Bone marrow (tissue), 2 donors: ENCODE data around the gene TM7SF2.

Experiments used
- DNase-seq, 2 donors: peaks; one replicate each; lab custom pipeline; 2025; lab: John Stamatoyannopoulos, UW

TM7SF2 gene

GRCh38 chr11:65111744-65112545 is at the start of gene TM7SF2:
TSS of gene TM7SF2 (plus strand) at chr11:65111872. CDS start at chr11:65112016, 144 bp downstream.
- DNase-seq: peak; percentile 53 to 63

GRCh38 chr11:65063532-65063931 is 48.1 kb upstream of the TM7SF2 start:
- DNase-seq: no peak

- no peak for DNase-seq
These were observed 46.8 kb upstream of the TM7SF2 start for GRCh38 chr11:65064847-65065240.

- no peak for DNase-seq
These were observed 45.8 kb upstream of the TM7SF2 start for GRCh38 chr11:65065851-65066250.

DNA sequence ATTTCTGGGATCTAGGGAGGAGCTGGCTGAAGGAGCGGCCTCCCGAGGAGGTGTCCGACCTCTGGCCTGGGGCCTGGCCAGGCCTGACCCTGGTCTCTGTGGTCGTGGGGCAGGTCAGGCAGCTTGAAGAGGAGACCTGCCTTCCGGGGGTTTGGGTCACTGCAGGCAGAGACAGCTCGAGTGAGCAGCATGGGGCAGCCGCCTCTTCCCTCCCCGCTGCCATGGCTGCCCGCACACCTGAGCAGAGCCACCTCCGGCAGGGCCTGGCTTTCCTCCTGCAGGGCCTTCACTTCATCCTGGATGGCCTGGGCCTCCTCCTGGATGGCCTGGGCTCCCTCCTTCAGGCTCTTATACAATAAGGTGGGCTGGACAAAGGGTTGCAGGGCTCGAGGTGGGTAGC is 45.4 kb upstream of the TM7SF2 start:
- DNase-seq: no peak

DNA sequence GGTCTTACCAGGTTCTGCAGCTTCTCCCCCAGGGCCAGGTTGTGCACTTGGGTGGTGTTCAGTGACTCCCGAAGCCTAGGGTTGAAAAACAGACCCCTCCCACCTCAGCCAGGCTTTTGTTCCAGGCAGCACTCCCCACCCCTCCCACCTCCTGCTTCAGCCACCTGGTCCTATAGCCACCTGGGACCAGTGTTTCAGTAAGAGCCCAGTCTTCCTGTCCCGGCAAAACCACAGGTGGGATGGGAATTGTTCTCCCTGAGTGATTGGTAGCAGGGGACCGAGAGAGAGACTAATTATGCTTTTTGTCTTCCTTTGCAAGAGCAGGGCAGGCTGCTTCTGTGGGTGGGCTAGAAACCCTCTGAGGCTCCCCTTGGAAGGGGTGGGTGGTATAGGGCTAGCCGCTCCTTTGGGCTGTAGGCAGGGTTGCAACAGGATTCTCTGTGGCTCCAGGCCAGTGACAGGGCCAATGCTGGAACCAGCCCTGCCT is 44.8 kb upstream of the TM7SF2 start:
- DNase-seq: no peak

DNA sequence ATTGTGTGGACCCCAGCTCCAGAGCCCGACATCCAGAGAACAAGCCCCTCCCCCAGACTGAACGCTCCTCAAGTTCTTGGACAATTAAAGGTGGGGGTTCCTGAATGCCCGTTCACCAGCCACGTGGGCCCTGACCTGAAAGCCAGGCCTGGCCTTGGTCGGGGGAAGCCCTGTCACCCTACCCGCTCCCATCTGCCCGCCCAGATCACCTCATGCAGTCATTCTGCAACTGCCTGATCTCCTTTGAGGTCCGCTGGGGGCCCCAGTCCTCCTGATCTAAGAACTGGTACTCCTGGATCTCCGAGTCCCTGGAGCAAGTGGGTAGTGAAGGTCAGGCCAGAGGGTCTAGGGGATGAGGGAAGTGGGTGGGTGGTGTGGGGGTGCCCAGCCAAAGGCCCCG is 44.2 kb upstream of the TM7SF2 start:
- no peak for DNase-seq

DNA sequence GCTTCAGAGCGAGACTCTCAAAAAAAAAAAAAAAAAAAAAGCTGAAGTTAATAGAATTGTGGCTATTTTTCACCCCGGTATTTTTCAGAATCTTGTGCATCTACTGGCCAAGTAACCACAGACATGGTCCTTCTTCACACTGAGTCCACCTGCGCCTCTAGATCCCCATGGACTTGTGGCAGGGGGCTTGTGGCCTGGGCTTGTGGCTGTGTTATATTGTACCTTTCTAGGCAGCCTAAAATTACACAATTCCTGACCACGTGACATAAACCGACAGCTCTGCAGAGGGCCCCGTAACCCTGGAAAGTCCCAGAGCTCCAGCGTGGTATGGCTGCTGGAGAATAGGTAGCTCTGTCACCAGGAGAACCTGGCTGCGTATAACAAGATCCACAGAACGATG is 42.5 kb upstream of the TM7SF2 start:
- DNase-seq: peak in 1 of 2 donors; percentile 5

- no peak for DNase-seq
These were observed 39.6 kb upstream of the TM7SF2 start for GRCh38 chr11:65071907-65072630.

DNA sequence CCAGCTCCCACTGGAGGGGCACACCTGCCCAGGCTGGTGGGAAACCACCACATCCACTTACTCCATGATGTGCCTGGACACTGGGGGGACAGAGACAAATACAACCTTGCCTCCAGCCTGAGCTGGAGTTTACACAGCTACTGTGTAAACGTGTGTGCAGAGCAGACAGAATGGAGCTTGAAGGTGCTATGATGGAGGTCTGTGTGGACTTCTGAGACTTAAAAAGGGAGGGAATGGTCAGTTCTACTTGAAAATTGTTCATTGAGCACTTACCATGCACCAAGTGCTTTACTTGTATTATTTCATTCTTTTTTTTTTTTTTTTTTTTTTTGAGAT is 39.1 kb upstream of the TM7SF2 start:
- no peak for DNase-seq

DNA sequence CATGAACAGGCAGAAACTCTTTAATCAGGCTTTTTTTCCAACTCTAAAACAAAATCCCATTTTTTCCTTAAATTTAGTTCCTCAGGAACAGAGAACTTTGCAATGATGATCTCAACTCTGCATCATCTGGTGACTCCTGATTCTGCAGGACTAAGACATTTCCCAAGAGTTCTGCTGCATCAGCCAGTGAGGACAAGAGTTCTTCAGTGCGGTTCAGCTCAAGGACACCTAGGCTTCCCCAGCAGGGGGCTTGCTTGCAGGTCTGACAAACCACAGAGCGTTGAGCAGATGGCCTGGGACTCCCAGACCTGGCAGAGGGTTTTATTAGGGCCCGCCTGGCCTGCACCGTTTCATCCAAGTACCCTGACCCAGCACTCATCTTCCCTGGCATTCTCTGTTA is 34.2 kb upstream of the TM7SF2 start:
- DNase-seq: no peak

- DNase-seq: peak in 1 of 2 donors; percentile 24
These were observed 33.5 kb upstream of the TM7SF2 start for GRCh38 chr11:65078151-65078550.

DNA sequence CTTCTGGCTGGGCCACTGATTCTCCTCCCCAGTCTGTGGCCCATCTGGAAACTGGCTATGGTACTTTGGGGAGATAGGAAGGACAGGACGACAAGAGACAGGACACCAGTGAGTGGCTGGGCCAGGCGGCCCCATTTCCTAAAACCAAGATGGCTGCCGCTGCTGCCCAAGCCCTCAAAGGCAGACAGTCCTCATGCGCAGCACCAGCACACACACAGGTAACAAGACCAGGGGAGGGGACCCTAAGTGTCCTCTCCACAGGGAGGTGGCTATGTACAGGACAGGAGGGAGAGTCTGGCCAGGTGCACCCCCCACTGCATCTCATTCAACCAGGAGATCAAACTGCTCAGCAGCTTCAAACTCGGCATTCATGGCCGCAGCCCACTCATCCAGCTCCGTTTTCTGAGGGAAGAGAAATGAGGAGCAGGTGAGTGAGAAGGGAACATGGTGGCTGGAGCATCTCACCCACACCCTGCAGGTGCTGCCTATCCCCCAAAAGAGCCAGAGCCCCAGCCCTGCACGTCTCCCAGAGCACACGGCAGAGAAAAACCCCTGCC is 32.8 kb upstream of the TM7SF2 start:
- no peak for DNase-seq

- no peak for DNase-seq
These were observed 28.4 kb upstream of the TM7SF2 start for GRCh38 chr11:65083134-65083833.

- peak; percentile 91 to 97 for DNase-seq
These were observed 27.7 kb upstream of the TM7SF2 start, which contains the start of the genes CDCA5 and ZFPL1 for GRCh38 chr11:65083834-65084597. TSS of gene CDCA5 (minus strand) at chr11:65084040. CDS start at chr11:65083978, 62 bp downstream. TSS of gene ZFPL1 (plus strand) at chr11:65084222. CDS start at chr11:65084699, 477 bp downstream.

DNA sequence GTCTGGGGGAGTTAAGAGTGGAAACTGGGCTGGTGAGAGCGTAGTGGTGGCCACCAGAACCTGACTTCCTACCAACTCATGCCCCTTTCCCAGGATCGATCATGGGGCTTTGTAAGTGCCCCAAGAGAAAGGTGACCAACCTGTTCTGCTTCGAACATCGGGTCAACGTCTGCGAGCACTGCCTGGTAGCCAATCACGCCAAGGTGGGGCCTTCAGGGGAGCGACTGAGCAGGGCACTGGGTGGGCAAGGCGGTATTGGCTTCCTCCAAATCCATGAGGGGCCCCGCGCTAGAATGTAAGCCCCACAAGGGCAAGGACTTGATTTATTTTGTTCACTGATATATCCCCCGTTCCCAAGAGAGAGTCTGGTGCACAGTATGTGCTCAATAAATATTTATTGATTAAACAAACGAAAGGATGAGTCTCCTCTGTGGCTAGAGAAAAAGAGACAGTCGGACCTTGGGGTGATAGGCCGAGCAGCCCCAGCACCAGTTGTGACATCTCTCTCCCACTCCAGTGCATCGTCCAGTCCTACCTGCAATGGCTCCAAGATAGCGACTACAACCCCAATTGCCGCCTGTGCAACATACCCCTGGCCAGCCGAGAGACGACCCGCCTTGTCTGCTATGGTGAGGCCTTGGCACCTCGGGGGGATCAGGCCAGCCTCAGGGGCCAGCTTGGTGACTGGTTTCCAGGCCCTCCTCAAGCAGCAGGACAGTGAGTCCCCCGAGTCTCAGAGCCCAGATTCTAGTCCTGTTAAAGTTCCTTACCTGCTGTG is 26.9 kb upstream of the TM7SF2 start:
- no peak for DNase-seq

GRCh38 chr11:65085446-65085845 is 26.2 kb upstream of the TM7SF2 start:
- no peak for DNase-seq

DNA sequence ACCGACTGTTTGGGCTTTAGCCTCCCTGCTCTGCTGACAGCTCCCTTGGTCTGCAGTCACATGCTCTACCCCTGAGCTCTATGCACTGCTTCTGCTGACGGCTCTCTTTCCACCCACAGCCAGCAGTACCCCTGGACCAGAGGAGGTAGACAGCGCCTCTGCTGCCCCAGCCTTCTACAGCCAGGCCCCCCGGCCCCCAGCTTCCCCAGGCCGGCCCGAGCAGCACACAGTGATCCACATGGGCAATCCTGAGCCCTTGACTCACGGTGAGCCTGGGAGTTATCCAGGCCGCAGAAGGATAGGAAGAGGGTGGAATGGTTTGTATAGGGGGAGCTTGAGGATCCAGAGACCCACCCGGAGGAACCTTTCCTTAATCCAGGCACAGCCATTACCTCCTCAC is 24.9 kb upstream of the TM7SF2 start:
- no peak for DNase-seq

- DNase-seq: no peak
These were observed 24.5 kb upstream of the TM7SF2 start for GRCh38 chr11:65087216-65087615.

GRCh38 chr11:65087827-65088226 is 23.8 kb upstream of the TM7SF2 start:
- no peak for DNase-seq

DNA sequence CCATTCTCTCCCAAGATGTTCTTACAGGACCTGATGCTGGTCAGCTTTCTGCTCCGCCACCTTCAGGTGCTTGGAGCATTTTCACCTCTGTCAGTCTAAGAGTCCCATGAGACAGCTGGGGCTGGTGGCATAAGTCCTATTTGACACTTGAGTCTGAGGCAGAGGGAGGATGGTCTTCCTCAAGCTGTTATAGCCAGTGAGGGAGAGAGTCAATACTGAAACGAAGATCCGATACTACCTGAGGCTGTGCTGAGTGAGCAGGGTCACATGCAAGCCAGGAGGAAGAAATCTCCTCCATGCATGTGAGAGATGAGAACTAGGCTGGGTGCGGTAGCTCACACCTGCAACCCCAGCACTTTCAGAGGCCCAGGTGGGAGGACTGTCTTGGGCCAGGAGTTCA is 22.1 kb upstream of the TM7SF2 start:
- no peak for DNase-seq
